IMR-90 (cell line): Measurements from ENCODE around the gene FKBP6. TPM values are rescaled to one million over a fixed set of nuclear protein-coding genes. Genes with fewer than 3 reads are reported as not detected.

ENCODE experiments used
- ATAC-seq: fragments of 200-7000 bp; cut with Tn5 transposase; 2 replicates; pipeline ENCODE4 v1.9.1; 2020; ENCODE audit warnings: low read depth, mild to moderate bottlenecking, moderate library complexity
- BruUV-seq: library from RNA; stranded (reverse); fragments of 400-500 nt; replicated peaks from 2 replicates; lab custom pipeline; 2021; lab: Mats Ljungman, UMichigan
- CTCF ChIA-PET: fragments of 300-600 bp; formaldehyde crosslinking; extraction: SDS; loops from one replicate; lab custom pipeline; 2021; ENCODE audit warnings: antibody characterized with exemption; lab: Yijun Ruan, JAX
- POLR2A ChIA-PET: fragments of 300-600 bp; sonication (Branson Sonifier 250); formaldehyde crosslinking; loops from one replicate; lab custom pipeline; 2022; ENCODE audit warnings: antibody characterized with exemption; ENCODE audit not compliant: unreplicated experiment; lab: Charles Lee
- DNase-seq: peaks from one replicate; pipeline ENCODE4 v3.0.0; 2013
- H2AFZ ChIP-seq: replicated peaks from 2 replicates; pipeline ENCODE3; 2013; ENCODE audit warnings: low read length, mild to moderate bottlenecking; ENCODE audit not compliant: poor library complexity
- H2AK5ac ChIP-seq: 2 replicates; pipeline ENCODE4 v1.6.1; 2013; ENCODE audit warnings: low read depth, low read length, inconsistent platforms
- H2AK9ac ChIP-seq: replicated peaks from 2 replicates; pipeline ENCODE3; 2013; ENCODE audit warnings: mild to moderate bottlenecking, low read depth, low read length, moderate library complexity; ENCODE audit not compliant: poor library complexity
- H2BK120ac ChIP-seq: 2 replicates; pipeline ENCODE4 v1.6.1; 2013; ENCODE audit warnings: low read depth, low read length, inconsistent platforms
- H2BK15ac ChIP-seq: 3 replicates; pipeline ENCODE4 v1.6.1; 2013; ENCODE audit warnings: low read depth, low read length, inconsistent platforms
- H2BK20ac ChIP-seq: 2 replicates; pipeline ENCODE4 v1.6.1; 2013; ENCODE audit warnings: low read depth, mild to moderate bottlenecking, inconsistent platforms, low read length, moderate library complexity
- H2BK5ac ChIP-seq: 2 replicates; pipeline ENCODE4 v1.6.1; 2013; ENCODE audit warnings: mild to moderate bottlenecking, low read depth, low read length, inconsistent platforms; ENCODE audit not compliant: poor library complexity, severe bottlenecking
- H3K14ac ChIP-seq: replicated peaks from 2 replicates; pipeline ENCODE4 v1.6.1; 2013; ENCODE audit warnings: low read depth, low read length, inconsistent platforms
- H3K18ac ChIP-seq: 2 replicates; pipeline ENCODE4 v1.6.1; 2013; ENCODE audit warnings: low read depth, low read length, control low read depth
- H3K23ac ChIP-seq: 2 replicates; pipeline ENCODE4 v1.6.1; 2013; ENCODE audit warnings: low read depth, low read length, inconsistent platforms
- H3K27ac ChIP-seq: 2 replicates; pipeline ENCODE4 v1.5.1; 2013; ENCODE audit warnings: mild to moderate bottlenecking, control low read depth, low read length; ENCODE audit not compliant: insufficient read depth
- H3K27me3 ChIP-seq: 2 replicates; pipeline ENCODE4 v1.6.1; 2013; ENCODE audit warnings: low read length; ENCODE audit not compliant: control insufficient read depth, insufficient read depth
- H3K36me3 ChIP-seq: 2 replicates; pipeline ENCODE4 v1.6.1; 2013; ENCODE audit warnings: low read length, mixed read lengths; ENCODE audit not compliant: control insufficient read depth, insufficient read depth
- H3K4ac ChIP-seq: 2 replicates; pipeline ENCODE4 v1.6.1; 2013; ENCODE audit warnings: low read depth, low read length, inconsistent platforms
- H3K4me1 ChIP-seq: 2 replicates; pipeline ENCODE4 v1.6.1; 2013; ENCODE audit warnings: low read length, mixed read lengths; ENCODE audit not compliant: control insufficient read depth, insufficient read depth
- H3K4me2 ChIP-seq: 2 replicates; pipeline ENCODE4 v1.6.1; 2013; ENCODE audit warnings: low read depth, mild to moderate bottlenecking, control low read depth, low read length, moderate library complexity
- H3K4me3 ChIP-seq: 2 replicates; pipeline ENCODE4 v1.5.1; 2013; ENCODE audit warnings: low read depth, mild to moderate bottlenecking, control low read depth, low read length, moderate library complexity; ENCODE audit not compliant: insufficient read depth
- H3K56ac ChIP-seq: 2 replicates; pipeline ENCODE4 v1.6.1; 2013; ENCODE audit warnings: low read length, inconsistent platforms; ENCODE audit not compliant: insufficient read depth; ENCODE audit errors: extremely low read depth
- H3K79me1 ChIP-seq, 2 experiments: 2 replicates each; pipeline ENCODE4 v1.6.1; 2013; ENCODE audit warnings: low read length in 2 of 2, inconsistent platforms in 1 of 2, low read depth in 1 of 2
- H3K9ac ChIP-seq: 2 replicates; pipeline ENCODE4 v1.6.1; 2013; ENCODE audit warnings: low read depth, low read length, control low read depth
- H3K9me1 ChIP-seq: 2 replicates; pipeline ENCODE4 v1.6.1; 2013; ENCODE audit warnings: low read length, inconsistent platforms; ENCODE audit not compliant: insufficient read depth
- H3K9me3 ChIP-seq: 2 replicates; pipeline ENCODE4 v1.6.1; 2013; ENCODE audit warnings: low read length; ENCODE audit not compliant: control insufficient read depth, insufficient read depth
- H4K20me1 ChIP-seq: 2 replicates; pipeline ENCODE4 v1.6.1; 2013; ENCODE audit warnings: low read length, inconsistent platforms; ENCODE audit not compliant: insufficient read depth
- H4K5ac ChIP-seq: 2 replicates; pipeline ENCODE4 v1.6.1; 2013; ENCODE audit warnings: mild to moderate bottlenecking, low read depth, low read length, control low read depth
- H4K8ac ChIP-seq, 2 experiments: 2 replicates each; pipeline ENCODE4 v1.6.1; 2013; ENCODE audit warnings: low read depth in 2 of 2, low read length in 2 of 2, control low read depth in 1 of 2, inconsistent platforms in 1 of 2
- H4K91ac ChIP-seq: 2 replicates; pipeline ENCODE4 v1.6.1; 2013; ENCODE audit warnings: low read depth, low read length, inconsistent platforms; ENCODE audit not compliant: insufficient read depth
- BHLHE40 ChIP-seq: fragments of 150-350 bp; IDR thresholded peaks from 2 replicates; pipeline ENCODE4 v1.6.1; 2016; ENCODE audit warnings: mild to moderate bottlenecking, low read depth, low read length
- FOS ChIP-seq: fragments of 150-350 bp; IDR thresholded peaks from 2 replicates; pipeline ENCODE4 v1.6.1; 2016; ENCODE audit warnings: low read depth, low read length
- MAFK ChIP-seq: IDR thresholded peaks from 2 replicates; pipeline ENCODE4 v1.6.1; 2012; ENCODE audit warnings: low read depth, low read length, improper control_type of control experiment
- MAZ ChIP-seq: IDR thresholded peaks from 2 replicates; pipeline ENCODE4 v1.6.1; 2012; ENCODE audit warnings: low read depth, mild to moderate bottlenecking, low read length, improper control_type of control experiment, moderate library complexity, borderline replicate concordance
- MXI1 ChIP-seq: IDR thresholded peaks from 2 replicates; pipeline ENCODE4 v1.6.1; 2012; ENCODE audit warnings: low read depth, mild to moderate bottlenecking, low read length, moderate library complexity, borderline replicate concordance
- POLR2A ChIP-seq: IDR thresholded peaks from 2 replicates; pipeline ENCODE4 v1.6.1; 2012; ENCODE audit warnings: mild to moderate bottlenecking, low read depth, low read length
- RAD21 ChIP-seq: IDR thresholded peaks from 2 replicates; pipeline ENCODE4 v1.6.1; 2012; ENCODE audit warnings: low read length, improper control_type of control experiment
- RCOR1 ChIP-seq: IDR thresholded peaks from 2 replicates; pipeline ENCODE4 v1.6.1; 2012; ENCODE audit warnings: mild to moderate bottlenecking, low read length, improper control_type of control experiment; ENCODE audit not compliant: insufficient replicate concordance
- RFX5 ChIP-seq: IDR thresholded peaks from 2 replicates; pipeline ENCODE4 v1.8.0; 2012; ENCODE audit warnings: low read depth, mild to moderate bottlenecking, low read length, moderate library complexity
- SMC3 ChIP-seq: fragments of 150-350 bp; IDR thresholded peaks from 2 replicates; pipeline ENCODE4 v1.6.1; 2016; ENCODE audit warnings: low read depth, mild to moderate bottlenecking, antibody characterized with exemption, low read length, moderate library complexity
- WGBS, 2 experiments: methylation state at CpG; one replicate each; pipeline versions ENCODE4 v1.1.5 to v1.1.7; 2013; ENCODE audit warnings: missing lambda C conversion rate in 2 of 2; ENCODE audit not compliant: insufficient read length in 1 of 2; ENCODE audit errors: extremely low coverage in 2 of 2; 5-methylcytosine and 5-hydroxymethylcytosine counted together
- dilution Hi-C: fragments of 300-500 bp; cut with HindIII; formaldehyde crosslinking; loops from one replicate; pipeline ENCODE4 v1.14.3; 2018; ENCODE audit warnings: low sequenced_read_pairs; ENCODE audit not compliant: unreplicated experiment
- in situ Hi-C: fragments of 300-500 bp; cut with MboI; formaldehyde crosslinking; loops from 3 replicates; pipeline ENCODE4 v1.14.3; 2019; ENCODE audit warnings: low sequenced_read_pairs, inconsistent platforms, mixed read lengths
- intact Hi-C: fragments of 100-400 bp; cut with micrococcal nuclease; formaldehyde crosslinking; loops from 2 replicates; pipeline ENCODE4 v1.10.0; 2022
- polyA plus RNA-seq, 3 experiments: library from polyadenylated mRNA; depleted of rRNA; stranded (reverse); fragments of >200 nt; gene quantifications; 2 replicates each; pipeline ENCODE4 v1.2.3, GENCODE V29; 2012; ENCODE audit warnings: low replicate concordance in 1 of 3
- total RNA-seq: library from RNA; depleted of rRNA; stranded (reverse); fragments of >200 nt; gene quantifications from 2 replicates; pipeline ENCODE4 v1.2.3, GENCODE V29; 2012
- TF ChIP-seq, protein P1 (sequence below): conservative IDR thresholded peaks from 2 replicates; pipeline ENCODE4 v1.5.1; 2012; ENCODE audit warnings: mild to moderate bottlenecking, low read depth, low read length, improper control_type of control experiment
- TF ChIP-seq, protein P2 (sequence below): fragments of 150-350 bp; IDR thresholded peaks from 2 replicates; pipeline ENCODE4 v1.6.1; 2016; ENCODE audit warnings: low read depth, mild to moderate bottlenecking, low read length, moderate library complexity, borderline replicate concordance
- TF ChIP-seq, protein P3 (sequence below): fragments of 150-350 bp; IDR thresholded peaks from 2 replicates; pipeline ENCODE4 v1.6.1; 2017; ENCODE audit warnings: mild to moderate bottlenecking, antibody characterized with exemption, low read length, low read depth

The FKBP6 gene
- total and polyA plus RNA-seq, 2 of the 4 experiments (the other 2 are of a cell fraction): not detected

DNA sequence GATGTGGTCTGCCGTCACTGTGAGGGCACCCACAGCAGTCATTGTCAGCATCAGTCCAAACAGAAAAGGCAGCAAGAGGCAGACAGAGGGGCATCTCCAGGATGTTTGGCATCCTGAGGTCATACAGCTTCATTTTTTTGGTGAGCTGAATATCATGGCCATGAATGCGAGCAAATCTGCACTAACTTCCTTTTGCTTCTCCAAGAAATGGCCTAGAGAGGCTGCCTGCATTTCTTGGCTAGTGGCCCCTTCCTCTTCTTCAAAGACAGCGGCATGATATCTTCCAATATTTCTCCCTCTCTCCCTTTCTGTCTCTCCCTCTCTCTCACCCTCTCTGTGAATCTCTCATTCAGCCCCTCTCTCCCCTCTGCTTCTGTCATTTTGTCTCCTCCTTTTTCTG, 24.8 kb downstream of the FKBP6 start:
- Histone ChIP-seq H3K23ac (no peak overlapping the region), H4K5ac (no peak overlapping the region), H3K56ac (no peak overlapping the region), H3K27ac (no peak overlapping the region), H3K4me1 (no peaks in the 10 kb centered on the region; the same call in 1 of the 2 replicates), H2AK9ac (no peak overlapping the region), H3K9ac (no peak overlapping the region), H2BK15ac (no peak overlapping the region), H2BK120ac (no peak overlapping the region), H4K8ac (no peak overlapping the region), H4K20me1 (no peaks in the 10 kb centered on the region), H2BK20ac (no peak overlapping the region), H3K79me1 (no peaks in the 10 kb centered on the region), H3K4me2 (no peak overlapping the region), H3K9me1 (0 out of 2 replicates have a peak, but pooled peaks cover under 1% of the 10 kb centered on the region), H3K36me3 (no peaks in the 10 kb centered on the region), H2BK5ac (no peak overlapping the region), H3K9me3 (peaks cover 9% of the 10 kb centered on the region), H4K91ac (no peak overlapping the region), H3K18ac (no peak overlapping the region), H3K4me3 (no peak overlapping the region), H3K27me3 (peaks cover 8% of the 10 kb centered on the region), H2AK5ac (no peak overlapping the region), H3K4ac (no peak overlapping the region), H2AFZ (no peak overlapping the region), H3K14ac (no peak overlapping the region)
- in situ Hi-C loops (no loop called here), intact Hi-C loops (loop anchor here (5.0 kb wide), 2 partner anchors 35 to 75 kb away; no protein-coding TSS in a partner anchor), dilution Hi-C loops (no loop called here)
- ChIA-PET CTCF (interaction anchor here (0.6 kb wide), 1 partner anchor 10 kb away, joined by 3 read pairs; no protein-coding TSS in a partner anchor), POLR2A (no interaction called here)
- ATAC-seq (no peak), DNase-seq (no peak)
- TF ChIP-seq MAFK (no peak), FOS (no peak), RCOR1 (no peak), RFX5 (no peak), MAZ (no peak), POLR2A (no peak), MXI1 (no peak), RAD21 (no peak), BHLHE40 (no peak), SMC3 (no peak)
- TF ChIP-seq, protein P1, sequence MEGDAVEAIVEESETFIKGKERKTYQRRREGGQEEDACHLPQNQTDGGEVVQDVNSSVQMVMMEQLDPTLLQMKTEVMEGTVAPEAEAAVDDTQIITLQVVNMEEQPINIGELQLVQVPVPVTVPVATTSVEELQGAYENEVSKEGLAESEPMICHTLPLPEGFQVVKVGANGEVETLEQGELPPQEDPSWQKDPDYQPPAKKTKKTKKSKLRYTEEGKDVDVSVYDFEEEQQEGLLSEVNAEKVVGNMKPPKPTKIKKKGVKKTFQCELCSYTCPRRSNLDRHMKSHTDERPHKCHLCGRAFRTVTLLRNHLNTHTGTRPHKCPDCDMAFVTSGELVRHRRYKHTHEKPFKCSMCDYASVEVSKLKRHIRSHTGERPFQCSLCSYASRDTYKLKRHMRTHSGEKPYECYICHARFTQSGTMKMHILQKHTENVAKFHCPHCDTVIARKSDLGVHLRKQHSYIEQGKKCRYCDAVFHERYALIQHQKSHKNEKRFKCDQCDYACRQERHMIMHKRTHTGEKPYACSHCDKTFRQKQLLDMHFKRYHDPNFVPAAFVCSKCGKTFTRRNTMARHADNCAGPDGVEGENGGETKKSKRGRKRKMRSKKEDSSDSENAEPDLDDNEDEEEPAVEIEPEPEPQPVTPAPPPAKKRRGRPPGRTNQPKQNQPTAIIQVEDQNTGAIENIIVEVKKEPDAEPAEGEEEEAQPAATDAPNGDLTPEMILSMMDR: no peak
- TF ChIP-seq, protein P2, sequence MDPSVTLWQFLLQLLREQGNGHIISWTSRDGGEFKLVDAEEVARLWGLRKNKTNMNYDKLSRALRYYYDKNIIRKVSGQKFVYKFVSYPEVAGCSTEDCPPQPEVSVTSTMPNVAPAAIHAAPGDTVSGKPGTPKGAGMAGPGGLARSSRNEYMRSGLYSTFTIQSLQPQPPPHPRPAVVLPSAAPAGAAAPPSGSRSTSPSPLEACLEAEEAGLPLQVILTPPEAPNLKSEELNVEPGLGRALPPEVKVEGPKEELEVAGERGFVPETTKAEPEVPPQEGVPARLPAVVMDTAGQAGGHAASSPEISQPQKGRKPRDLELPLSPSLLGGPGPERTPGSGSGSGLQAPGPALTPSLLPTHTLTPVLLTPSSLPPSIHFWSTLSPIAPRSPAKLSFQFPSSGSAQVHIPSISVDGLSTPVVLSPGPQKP: no peak
- TF ChIP-seq, protein P3, sequence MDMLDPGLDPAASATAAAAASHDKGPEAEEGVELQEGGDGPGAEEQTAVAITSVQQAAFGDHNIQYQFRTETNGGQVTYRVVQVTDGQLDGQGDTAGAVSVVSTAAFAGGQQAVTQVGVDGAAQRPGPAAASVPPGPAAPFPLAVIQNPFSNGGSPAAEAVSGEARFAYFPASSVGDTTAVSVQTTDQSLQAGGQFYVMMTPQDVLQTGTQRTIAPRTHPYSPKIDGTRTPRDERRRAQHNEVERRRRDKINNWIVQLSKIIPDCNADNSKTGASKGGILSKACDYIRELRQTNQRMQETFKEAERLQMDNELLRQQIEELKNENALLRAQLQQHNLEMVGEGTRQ: no peak
- BruUV-seq: no TSS peak
- 73% methylated on average over 2 of the region's 3 CpGs; no CpG with 5 or more reads in 1 of the 2 experiments for WGBS, 2 experiments
